Motor neuron (in vitro differentiated cells): ENCODE data around the gene ZNF99. TPM values are rescaled to one million over a fixed set of nuclear protein-coding genes. Genes with fewer than 3 reads are reported as not detected.
"Not testable (repeated sequence)": the region's sequence is repeated elsewhere in the genome, so short reads cannot be mapped to it uniquely, and the experiment has no call there.

Experiments
- ATAC-seq, 8 experiments: fragments of 200-7000 bp; cut with Tn5 transposase; replicated peaks in 6 of 8; 2 replicates each; pipeline ENCODE4 v1.8.0; 2021; ENCODE audit warnings: mild to moderate bottlenecking in 8 of 8, moderate library complexity in 8 of 8
- H3K27ac ChIP-seq, 2 donors: fragments of 250-450 bp; sonication (Bioruptor Pico); 2 replicates each; pipeline ENCODE4 v1.9.0; 2021; ENCODE audit warnings: antibody characterized with exemption in 2 of 2, mild to moderate bottlenecking in 2 of 2, moderate library complexity in 1 of 2
- H3K4me1 ChIP-seq, 2 donors: fragments of 250-450 bp; sonication (Bioruptor Pico); replicated peaks in 1 of 2; 2 replicates each; pipeline ENCODE4 v1.6.1; 2021; ENCODE audit warnings: antibody characterized with exemption in 2 of 2, mild to moderate bottlenecking in 2 of 2, moderate library complexity in 1 of 2
- H3K4me3 ChIP-seq, 5 donors: fragments of 250-450 bp; sonication (Bioruptor Pico); 2 replicates each; pipeline ENCODE4 v1.9.0; 2021; ENCODE audit warnings: antibody characterized with exemption in 5 of 5, mild to moderate bottlenecking in 5 of 5, moderate library complexity in 4 of 5
- WGBS, 10 experiments: fragments of 450-650 bp; shearing (Covaris generic); methylation state at CpG; one replicate each; pipeline ENCODE4 v1.0.0; 2022; 5-methylcytosine and 5-hydroxymethylcytosine counted together
- in situ Hi-C, 9 experiments: fragments of 400-800 bp; cut with MboI; loops; one replicate each; pipeline ENCODE4 v1.15.0; 2021; ENCODE audit warnings: low sequenced_read_pairs in 9 of 9, low pct_unique_long_range_greater_than_20kb in 2 of 9; ENCODE audit not compliant: unreplicated experiment in 9 of 9
- total RNA-seq, 8 experiments: library from RNA; unstranded; fragments of 300-600 nt; gene quantifications; 2 replicates each; pipeline versions ENCODE4 v1.2.3 to v1.2.4, GENCODE V29; 2022

Gene ZNF99
- total RNA-seq, result under 1 TPM in 4 of 8 experiments, not detected in 4; 0.04 to 0.14 (median 0.05) TPM

DNA sequence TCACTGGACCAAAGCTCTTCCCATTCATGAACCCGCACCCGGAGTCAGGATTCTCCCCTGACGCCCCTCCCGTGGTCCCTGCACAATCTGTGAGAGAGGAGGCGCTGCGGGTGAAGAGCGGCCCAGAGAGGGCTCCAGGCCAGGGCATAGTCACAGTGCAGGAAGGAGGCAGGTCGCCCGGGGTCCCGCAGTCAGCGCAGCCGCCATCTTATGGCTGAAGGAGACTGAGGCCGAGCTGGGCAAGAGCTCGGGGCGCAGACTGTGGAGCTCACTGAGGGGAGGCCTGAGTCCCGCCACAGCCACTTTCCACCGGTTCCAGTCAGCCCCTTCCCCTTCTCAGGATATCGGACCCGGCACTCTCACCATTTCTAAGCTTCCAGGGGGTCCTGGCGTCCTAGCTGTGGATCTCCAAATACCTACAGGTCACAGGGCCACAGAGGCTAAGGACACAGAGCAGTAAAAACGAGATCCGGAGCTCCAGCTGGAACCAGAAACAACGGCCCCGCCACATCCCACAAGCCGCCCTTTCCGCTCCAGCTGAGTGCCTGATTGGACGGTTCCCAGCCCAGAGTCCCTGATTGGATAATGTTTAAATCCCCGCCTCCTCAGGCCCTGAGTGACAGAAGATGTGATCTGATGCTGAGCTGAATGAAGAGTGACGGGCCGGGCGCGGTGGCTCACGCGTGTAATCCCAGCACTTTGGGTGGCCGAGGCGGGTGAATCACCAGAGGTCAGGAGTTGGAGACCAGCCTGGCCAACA, at the start of gene ZNF99:
Gene ZNF99 (minus strand): TSS at position 501 of the 760 bp plus-strand sequence. CDS start 135 bp downstream, at position 366.
- WGBS, 10 experiments, result 0 to 100% (median 60%) methylated on average over 2 to 20 of the region's 36 CpGs; no CpG with 5 or more reads in 2 of the 10 experiments
- Histone ChIP-seq H3K4me1 (no peaks in the 10 kb centered on the region), H3K4me3 (peak within 1 kb of the TSS in 1 of 5 donors; percentile 11), H3K27ac (no peak within 1 kb of the TSS)
- in situ Hi-C loops, result no loop called here
- ATAC-seq, result no peak

DNA sequence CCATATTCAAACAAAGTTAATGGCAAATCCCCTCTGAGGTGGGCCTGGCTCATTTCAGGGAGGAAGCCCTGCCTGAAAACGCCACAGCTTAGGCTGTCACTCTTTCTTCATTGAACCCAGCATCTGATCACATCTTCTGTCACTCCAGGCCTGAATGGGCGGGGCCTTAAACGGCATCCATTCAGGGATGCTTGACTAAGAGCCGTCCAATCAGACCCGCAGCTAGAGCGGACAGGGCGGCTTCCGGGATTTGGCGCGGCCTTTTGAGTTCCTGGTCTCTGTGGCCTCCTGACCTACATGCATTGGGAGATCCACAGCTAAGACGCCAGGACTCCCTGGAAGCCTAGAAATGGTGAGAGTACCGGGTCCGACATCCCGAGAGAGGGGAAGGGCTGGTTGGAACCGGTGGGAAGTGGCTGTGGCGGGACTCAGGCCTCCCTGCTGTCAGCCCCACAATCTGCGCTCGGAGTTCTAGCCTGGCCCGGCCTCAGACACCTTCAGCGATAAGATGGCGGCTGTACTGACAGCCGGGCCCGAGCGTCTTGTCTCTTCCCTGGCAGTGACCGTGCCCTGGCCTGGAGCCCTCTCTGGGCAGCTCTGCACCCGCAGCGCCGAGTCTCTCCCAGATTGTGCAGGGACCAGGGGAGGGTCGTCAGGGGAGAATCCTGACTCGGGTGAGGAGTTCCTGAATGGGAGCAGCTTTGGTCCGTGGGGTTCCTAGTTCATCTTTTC, 48.2 kb upstream of the ZNF99 start, which contains the start of gene ZNF723:
Gene ZNF723 (plus strand): TSS at position 261 of the 732 bp plus-strand sequence. CDS start 89 bp downstream, at position 350.
- Histone ChIP-seq H3K4me3 (no peak within 1 kb of the TSS), H3K27ac (no peak within 1 kb of the TSS), H3K4me1 (no peaks in the 10 kb centered on the region)
- no peak for ATAC-seq
- in situ Hi-C loops, result no loop called here
- WGBS, 10 experiments, result 0 to 80% (median 17%) methylated on average over 1 to 9 of the region's 31 CpGs; no CpG with 5 or more reads in 1 of the 10 experiments

DNA sequence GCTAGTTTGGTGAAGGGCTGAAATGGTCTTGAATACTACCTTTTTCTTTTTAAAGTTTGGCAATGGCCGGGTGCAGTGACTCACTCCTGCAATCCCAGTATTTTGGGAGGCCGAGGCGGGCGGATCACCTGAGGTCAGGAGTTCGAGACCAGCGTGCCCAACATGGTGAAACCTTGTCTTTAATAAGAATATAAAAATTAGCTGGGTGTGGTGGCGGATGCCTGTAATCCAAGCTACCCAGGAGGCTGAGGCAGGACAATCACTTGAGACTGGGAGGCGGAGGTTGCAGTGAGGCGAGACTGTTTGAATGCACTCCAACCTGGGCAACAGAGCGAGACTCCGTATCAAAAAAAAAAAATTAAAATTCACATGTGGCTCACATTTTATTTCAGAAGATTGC, 47.3 kb upstream of the ZNF99 start:
- WGBS, 10 experiments, result 55 to 97% (median 75%) methylated on average over 2 to 11 of the region's 11 CpGs; no CpG with 5 or more reads in 3 of the 10 experiments
- H3K4me3 ChIP-seq, result no peak overlapping the region
- no peaks in the 10 kb centered on the region for H3K4me1 ChIP-seq
- in situ Hi-C loops, result no loop called here
- H3K27ac ChIP-seq, result no peak overlapping the region
- no peak for ATAC-seq

DNA sequence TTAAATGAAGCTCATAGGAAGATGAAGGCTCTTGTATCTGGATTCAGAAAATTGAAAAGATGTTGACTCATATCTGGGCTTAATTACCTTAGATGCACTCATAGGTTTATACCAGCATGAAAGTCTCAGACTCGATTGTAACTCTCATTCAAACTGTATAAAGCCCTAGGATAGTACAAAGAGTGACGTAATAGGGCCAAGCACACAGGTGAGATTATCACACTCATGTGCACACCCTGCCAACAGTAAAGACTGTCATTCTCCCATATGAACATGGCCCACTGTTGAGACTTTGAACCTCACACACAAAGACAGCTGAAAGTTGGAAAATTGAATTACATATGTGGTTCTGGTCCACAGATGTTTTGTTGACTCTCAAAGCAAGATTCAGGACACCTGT, 30.2 kb upstream of the ZNF99 start:
- ATAC-seq, result no peak
- in situ Hi-C loops, result no loop called here
- Histone ChIP-seq H3K27ac (no peak overlapping the region), H3K4me1 (no peaks in the 10 kb centered on the region), H3K4me3 (no peak overlapping the region)
- WGBS, 10 experiments, result 0 to 47% (median 21%) methylated on average over 2 of the region's 2 CpGs; no CpG with 5 or more reads in 5 of the 10 experiments

DNA sequence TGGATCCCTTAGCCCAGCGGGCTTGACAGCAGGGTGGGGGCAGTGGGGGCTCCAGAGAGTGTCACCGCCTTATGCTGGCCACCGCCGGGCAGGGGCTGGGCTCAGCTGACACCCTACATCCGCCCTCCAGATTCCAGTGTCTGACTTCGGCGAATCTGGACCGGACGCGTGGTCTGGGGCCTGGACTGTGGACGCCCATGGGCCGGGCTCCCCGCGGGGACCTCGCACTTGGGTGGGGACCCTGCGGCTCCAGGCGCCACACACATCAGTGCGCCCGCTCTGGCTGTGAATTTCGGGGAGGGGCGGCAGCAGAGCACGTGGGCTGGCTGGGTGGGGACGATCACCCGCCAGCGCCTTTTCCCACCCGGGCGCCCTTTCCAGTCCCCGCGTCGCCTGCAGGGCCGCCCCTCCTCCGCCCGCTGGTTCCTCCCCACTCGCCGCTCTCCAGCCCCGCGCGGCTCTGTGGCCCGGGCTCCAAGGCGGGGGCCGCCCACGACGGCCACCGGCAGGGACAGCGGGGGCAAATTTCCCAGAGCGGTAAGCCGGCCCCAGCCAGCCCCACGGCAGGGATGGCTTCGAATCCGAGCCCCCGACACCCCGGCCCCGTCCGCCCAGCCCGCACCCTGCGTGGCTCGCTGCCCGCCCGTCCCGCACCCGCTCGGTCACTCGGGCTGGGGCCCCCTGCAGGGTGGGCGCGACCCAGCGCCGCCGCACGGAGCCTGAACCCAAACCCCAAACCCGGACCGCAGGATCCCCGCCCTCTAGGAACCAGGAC, 23.3 kb upstream of the ZNF99 start:
- in situ Hi-C loops, result no loop called here
- Histone ChIP-seq H3K27ac (no peak overlapping the region), H3K4me3 (no peak overlapping the region), H3K4me1 (no peaks in the 10 kb centered on the region)
- no peak for ATAC-seq
- no CpG with 5 or more reads among the region's 72 CpGs for WGBS, 10 experiments

DNA sequence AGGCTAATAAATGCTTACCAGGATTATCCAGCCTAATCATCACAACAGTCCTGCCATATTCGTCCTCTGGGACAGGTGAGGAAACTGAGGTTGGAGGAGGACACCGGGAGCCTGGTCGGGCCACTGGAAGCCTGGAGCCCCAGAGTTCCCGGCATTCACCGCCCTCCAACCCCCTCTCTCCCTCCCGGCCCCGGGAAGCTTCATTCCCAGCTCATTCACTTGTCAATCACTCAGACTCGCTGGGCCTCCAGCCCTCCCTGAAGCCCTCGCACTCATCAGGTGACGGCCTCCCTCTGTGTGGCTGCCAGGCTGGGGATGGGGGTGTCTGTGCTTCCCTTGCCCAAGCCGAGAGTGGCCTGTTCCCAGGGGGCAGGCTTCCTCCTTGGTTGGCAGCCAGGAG, 22.5 kb upstream of the ZNF99 start:
- Histone ChIP-seq H3K4me1 (no peaks in the 10 kb centered on the region), H3K4me3 (no peak overlapping the region), H3K27ac (no peak overlapping the region)
- no peak for ATAC-seq
- 0 to 76% (median 60%) methylated on average over 1 to 3 of the region's 11 CpGs; no CpG with 5 or more reads in 7 of the 10 experiments for WGBS, 10 experiments
- in situ Hi-C loops, result no loop called here

DNA sequence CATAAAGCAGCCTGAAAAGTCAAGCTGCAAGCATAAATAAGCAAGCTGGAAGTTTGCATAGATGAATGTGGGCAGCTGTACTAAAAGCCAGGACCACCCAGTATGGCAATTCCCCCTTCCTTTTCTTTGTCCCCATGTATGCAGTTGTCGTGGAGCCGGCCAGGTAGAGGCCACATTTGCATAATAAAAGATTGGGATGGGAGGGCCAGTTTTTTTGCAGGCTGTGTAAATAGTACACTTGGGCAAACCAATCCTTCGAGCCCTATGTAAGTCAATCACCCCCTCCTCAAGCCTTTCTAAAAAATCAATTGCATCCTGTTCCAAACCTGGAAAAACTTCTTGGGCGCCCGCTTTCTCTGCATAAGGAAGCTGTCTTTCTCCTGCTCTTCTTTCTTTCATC, 13.1 kb upstream of the ZNF99 start:
- no peak overlapping the region for H3K4me3 ChIP-seq
- in situ Hi-C loops, result no loop called here
- ATAC-seq, result no peak
- no peak overlapping the region for H3K27ac ChIP-seq
- no peaks in the 10 kb centered on the region for H3K4me1 ChIP-seq
- 3 to 73% (median 47%) methylated on average over 2 to 5 of the region's 5 CpGs; no CpG with 5 or more reads in 2 of the 10 experiments for WGBS, 10 experiments

DNA sequence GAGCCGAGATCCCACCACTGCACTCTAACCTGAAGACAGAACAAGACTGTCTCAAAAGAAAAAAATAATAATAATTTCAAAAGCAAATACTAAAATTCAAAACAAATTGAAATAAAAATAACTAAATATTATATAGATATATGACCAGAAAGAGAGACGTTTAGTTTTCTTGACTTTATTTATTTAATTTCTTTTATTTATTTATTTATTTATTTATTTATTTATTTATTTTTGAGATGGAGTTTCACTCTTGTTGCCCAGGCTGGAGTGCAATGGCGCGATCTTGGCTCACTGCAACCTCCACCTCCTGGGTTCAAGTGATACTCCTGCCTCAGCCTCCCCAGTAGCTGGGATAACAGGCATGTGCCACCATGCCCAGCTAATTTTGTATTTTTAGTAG, 8.9 kb upstream of the ZNF99 start:
- H3K4me1 ChIP-seq, ATAC-seq, H3K4me3 ChIP-seq, H3K27ac ChIP-seq, in situ Hi-C loops: not testable (repeated sequence)
- 27 to 95% (median 70%) methylated on average over 1 to 4 of the region's 4 CpGs for WGBS, 10 experiments

DNA sequence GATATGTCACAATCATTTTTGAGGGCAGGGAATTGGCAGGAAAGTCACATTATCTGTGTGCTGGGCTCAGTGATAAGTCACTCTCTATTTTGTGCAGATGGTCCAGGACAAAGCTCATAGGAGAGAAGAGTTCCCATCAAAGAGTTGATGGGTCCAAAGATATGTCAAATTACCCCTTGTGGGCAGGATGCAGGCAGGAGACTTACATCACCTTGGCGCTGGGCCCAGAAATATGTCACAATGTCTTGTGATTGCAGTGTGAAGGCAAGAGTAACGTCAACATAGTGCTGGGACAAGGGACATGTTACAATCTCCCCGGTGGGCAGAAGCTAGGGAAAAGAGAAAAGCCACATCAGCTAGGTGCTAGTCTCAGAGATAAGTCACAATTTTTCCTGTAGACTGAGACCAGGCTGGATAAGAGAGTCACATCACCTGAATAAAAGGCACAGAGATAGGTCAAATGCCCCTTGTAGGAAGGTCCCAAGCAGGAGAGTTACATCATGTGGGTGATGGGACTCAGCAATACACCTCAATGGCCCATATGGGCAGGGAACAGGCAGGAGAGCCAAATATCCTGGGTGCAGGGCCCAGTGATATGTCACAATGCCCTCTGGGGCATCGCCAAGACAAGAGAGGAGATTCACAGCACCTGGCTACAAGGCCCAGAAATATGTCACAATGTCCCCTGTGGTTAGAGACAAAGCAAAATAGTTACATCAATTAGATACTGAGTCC, 47.9 kb downstream of the ZNF99 start:
- Histone ChIP-seq H3K4me1 (no peaks in the 10 kb centered on the region), H3K27ac (no peak overlapping the region), H3K4me3 (no peak overlapping the region)
- no peak for ATAC-seq
- 0 to 40% (median 26%) methylated on average over 1 to 3 of the region's 4 CpGs; no CpG with 5 or more reads in 2 of the 10 experiments for WGBS, 10 experiments
- in situ Hi-C loops, result no loop called here

DNA sequence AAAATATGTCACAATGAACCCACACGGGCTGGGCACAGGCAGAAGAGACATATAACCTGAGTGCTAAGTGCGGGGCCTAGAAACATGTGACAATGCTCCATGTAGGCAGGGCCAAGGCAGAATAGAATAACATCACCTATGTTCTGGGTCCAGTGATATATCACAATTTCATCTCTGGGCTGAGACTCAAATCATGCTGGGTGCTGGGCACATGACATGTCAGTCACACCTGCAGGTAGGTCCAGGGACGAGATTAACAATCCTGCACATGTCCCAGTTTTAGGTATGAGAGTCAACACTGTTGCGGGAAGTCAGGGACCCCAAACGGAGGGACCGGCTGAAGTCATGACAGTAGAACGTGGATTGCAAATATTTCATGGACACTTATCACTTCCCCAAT, 50.3 kb downstream of the ZNF99 start:
- Histone ChIP-seq H3K27ac (no peak overlapping the region), H3K4me1 (no peaks in the 10 kb centered on the region), H3K4me3 (no peak overlapping the region)
- 23 to 60% (median 46%) methylated on average over 2 to 6 of the region's 7 CpGs; no CpG with 5 or more reads in 3 of the 10 experiments for WGBS, 10 experiments
- no peak for ATAC-seq
- in situ Hi-C loops, result no loop called here

DNA sequence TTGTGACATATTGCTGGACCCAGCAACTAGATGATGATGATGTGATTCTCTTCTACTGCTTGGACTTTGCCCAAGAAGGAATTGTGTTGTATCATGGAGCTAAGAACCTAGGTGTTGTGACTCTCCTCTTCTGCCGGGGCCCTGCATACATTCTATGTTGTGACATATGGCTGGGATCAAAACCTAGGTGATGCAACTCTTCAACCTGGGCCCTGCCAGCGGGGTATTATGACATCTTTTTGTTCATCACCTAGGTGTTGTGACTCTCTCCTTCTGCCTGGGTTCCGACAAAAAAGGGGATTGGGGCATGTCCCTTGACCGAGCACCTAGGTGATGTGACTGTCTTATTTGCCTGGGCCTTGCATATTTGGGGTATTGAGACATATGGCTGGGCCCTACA, 55.7 kb downstream of the ZNF99 start:
- 20 to 50% (median 38%) methylated on average over 1 to 3 of the region's 4 CpGs; no CpG with 5 or more reads in 6 of the 10 experiments for WGBS, 10 experiments
- H3K27ac ChIP-seq, in situ Hi-C loops, H3K4me1 ChIP-seq, ATAC-seq, H3K4me3 ChIP-seq: not testable (repeated sequence)

DNA sequence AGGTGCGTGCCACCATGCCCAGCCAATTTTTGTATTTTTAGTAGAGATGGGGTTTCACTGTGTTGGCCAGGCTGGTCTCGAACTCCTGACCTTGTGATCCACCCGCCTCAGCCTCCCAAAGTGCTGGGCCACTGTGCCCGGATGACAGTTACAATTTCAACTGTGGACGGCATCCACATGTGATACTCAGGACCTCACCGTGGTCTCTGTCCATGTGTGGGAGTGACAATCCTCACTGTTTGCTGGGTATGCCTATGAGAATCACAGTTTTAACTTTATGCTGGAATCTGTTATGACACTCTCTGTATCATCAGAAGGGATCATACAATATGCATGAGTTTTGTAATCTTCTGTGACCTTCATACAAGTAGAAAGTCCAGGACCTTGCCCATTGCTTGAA, 62.4 kb downstream of the ZNF99 start:
- H3K4me3 ChIP-seq, H3K4me1 ChIP-seq, ATAC-seq, in situ Hi-C loops, H3K27ac ChIP-seq: not testable (repeated sequence)
- WGBS, 10 experiments, result 0 to 39% (median 14%) methylated on average over 2 to 6 of the region's 6 CpGs; no CpG with 5 or more reads in 7 of the 10 experiments
